Frontal cortex (tissue), 4 donors: Measurements from ENCODE around the gene ARHGEF12. TPM values are rescaled to one million over a fixed set of nuclear protein-coding genes. Genes with fewer than 3 reads are reported as not detected.

ENCODE experiments used
- DNase-seq, 2 donors: peaks; one replicate each; pipeline ENCODE4 v3.0.0; 2012; ENCODE audit warnings: low spot score in 2 of 2
- FAIRE-seq: peaks from 2 replicates; lab custom pipeline; 2012; peaks lifted over from hg19 to GRCh38; lab: Jason Lieb, UNC
- small RNA-seq: library from RNA; depleted of rRNA; stranded (forward); fragments of <200 nt; gene quantifications from one replicate; pipeline ENCODE3, GENCODE V24; 2014
- total RNA-seq: library from RNA; depleted of rRNA; stranded (reverse); fragments of >200 nt; gene quantifications from one replicate; pipeline ENCODE4 v1.2.3, GENCODE V29; 2014
- donor health status: control.
- donor health status: control.
- donor health status: control.

Gene ARHGEF12
- total RNA-seq, 1 donor from 2014 or later: 202 TPM

DNA sequence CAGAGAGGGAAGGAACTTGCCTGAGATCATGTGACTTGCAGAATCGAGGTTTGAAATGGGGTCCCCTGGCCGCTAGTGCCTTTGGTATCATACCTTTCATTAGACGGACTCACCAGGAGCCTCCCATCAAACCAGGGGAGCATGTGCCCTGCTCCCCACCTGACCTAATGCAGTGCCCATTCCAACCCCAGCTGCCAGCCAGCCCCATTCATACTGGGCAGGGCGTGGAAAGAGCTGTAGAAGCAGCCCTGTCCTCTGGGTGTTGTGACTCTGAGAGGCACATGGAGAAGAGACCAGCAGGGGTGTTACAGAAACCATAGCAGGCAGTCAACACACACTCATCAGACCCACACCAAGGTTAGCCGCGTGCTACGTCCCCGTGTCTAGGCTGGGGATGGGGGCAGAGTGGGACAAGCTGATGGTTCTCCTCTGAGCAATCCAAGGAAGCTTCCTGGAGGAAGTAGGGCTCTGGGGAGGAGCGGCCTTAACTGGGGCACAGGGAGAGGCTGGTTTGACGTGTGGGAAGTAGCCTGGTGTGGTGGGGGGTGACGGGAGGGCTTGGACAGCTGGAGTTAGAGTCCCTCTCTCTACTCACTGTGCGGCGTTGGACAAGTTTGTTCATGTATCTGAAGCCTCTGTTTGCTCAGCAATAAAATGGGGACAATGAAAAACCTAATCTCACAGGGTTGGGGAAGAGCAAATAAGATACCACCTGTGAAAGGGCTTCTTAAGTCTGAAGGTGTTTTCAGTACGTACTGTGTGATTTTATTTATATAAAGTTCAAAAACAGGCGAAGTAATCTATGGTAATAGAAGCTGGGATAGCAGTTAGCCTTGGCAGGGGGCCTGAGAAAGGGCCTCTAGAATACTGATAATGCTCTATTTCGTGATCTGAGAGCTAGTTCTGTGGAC is 189.3 kb downstream of the ARHGEF12 start:
- DNase-seq (no peak), FAIRE-seq (no peak)

DNA sequence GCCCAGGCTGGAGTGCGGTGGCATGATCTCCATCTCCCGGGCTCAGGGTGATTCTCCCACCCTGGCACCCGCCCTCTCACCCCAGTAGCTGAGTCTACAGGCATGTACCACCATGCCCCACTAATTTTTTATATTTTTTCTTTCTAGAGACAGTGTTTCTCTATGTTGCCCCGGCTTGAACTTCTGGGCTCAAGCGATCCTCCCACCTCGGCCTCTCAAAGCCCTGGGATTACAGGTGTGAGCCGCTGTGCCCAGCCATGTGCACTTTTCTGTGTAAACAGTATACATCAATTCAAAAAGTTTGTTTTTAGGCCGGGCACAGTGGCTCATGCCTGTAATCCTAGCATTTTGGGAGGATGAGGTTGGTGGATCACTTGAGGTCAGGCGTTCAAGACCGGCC is 190.0 kb downstream of the ARHGEF12 start:
- FAIRE-seq: no peak
- no peak for DNase-seq

DNA sequence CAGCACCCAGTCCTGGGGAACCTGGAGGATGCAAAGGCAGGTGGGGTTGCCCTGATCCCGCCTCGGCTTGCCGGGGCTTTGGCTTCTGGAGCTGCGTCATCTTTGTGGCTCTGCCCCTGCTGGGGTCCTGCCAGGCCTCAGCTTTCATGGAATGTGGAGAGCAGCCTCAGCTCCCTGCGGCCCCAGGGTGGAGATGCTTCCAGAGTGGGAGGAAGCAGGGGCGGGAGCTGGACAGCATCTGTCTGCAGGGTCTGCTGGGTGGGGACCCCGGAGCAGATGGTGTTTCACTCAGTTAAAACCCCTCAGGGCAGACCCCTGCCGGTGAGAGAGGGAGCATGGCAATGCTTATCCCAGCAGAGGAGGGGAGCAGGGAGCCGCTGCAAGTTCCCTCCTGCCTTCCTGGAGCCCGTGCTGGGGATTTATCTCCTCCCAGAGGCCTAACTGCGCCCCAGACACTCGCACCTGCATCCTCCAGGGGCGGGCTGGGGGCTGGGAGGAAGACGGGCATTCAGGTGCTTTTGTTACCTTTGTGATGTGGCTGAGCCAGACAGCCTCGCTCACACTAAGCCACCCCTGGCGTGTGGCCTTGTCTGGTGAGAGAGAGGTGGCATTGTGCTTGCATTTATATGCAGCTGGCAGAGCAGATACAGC is 191.0 kb downstream of the ARHGEF12 start:
- FAIRE-seq: no peak
- no peak for DNase-seq

DNA sequence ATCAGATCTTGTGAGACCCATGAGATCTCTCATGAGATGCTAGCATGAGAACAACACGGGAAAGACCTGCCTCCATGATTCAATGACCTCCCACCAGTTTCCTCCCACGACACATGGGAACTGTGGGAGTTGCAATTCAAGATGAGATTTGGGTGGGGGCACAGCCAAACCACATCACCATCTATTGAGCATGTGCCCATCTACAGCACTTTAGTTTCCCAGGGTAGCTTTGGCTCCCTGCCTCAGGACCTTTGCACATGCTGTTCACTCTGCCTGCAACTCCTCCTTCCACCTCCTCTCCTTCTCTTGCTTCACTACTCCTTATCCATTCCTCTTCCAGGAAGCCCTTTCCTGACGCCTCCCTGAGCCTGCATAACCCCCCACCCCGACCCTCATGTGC is 192.5 kb downstream of the ARHGEF12 start:
- FAIRE-seq (no peak), DNase-seq (no peak)

DNA sequence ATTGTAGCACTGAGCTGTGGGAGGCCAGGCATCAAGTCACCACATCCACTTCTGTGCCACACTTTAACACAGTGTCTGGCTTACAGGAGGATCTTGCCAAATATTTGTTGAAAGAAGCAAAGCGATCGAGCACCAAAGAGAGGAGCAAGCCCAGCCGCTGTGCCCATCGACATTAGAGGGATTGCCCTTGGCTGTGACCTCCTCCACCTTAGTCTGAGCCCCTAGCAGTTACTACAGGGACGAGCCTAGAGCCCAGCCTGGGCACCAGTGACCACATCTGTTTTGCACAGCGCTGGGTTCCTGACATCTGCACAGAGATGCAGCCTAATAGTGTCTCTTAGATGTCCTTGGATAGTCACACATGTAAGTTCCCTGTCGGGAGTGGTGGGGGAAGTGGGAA is 193.0 kb downstream of the ARHGEF12 start:
- no peak for DNase-seq

DNA sequence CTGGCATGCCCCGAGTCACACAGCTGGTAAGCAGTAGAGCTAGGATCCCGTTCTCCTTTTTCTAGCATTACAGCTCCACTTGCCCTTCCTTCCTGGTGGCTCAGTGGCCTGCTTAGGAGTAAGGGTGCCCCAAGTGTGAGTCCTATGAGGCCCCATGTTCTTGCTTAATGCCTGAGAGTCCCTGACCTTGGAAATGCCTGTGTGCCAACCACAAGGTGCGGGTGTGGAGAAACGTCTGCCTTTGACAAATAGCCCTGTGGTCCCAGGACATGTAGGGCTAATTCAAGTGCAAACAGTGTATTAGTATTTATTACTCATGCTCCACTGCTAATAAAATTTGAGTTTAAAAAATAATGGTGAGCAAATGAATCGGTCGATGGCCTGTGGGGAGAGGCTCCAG is 193.7 kb downstream of the ARHGEF12 start:
- FAIRE-seq: no peak

More for the DNA sequence above, 193.0 kb downstream of the ARHGEF12 start:
- no peak for FAIRE-seq

DNA sequence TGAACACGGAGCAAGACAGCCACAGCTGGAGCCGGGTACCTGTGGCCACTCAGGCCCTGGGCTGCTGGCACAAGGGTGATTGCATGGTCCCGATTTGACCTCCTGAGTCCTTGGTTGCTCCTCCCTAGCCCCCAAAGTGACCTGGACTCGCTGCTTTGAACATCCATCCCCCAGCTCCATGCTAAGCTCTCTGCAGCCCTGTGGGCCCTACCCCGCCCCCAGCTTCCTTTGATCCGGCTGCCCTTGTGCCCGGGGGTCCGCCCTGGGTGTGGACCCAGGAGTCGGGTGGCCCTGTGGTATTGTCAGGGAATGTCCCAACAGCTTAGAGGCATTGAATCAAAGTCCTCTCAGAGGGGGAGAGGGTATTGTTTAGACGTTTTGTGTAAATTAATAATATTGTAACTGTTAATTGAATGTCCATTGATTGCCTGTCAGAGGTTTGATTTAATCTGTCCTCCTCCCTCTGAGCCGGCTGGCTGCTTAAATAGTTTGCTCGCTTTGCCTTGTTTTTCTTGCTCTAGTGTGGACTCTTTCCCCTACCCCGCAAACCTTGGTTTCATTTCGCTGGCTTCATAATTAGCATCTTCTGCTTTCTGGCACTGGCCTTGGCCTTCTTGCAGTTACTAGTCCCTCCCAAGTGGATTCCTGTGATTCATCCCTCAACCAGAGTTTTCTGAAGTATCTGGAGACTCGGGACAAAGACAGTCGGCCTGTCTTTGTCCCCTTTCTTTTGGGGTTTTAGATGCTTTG is 196.0 kb downstream of the ARHGEF12 start:
- DNase-seq: no peak
- FAIRE-seq: no peak

More for the DNA sequence above, 193.7 kb downstream of the ARHGEF12 start:
- no peak for DNase-seq

DNA sequence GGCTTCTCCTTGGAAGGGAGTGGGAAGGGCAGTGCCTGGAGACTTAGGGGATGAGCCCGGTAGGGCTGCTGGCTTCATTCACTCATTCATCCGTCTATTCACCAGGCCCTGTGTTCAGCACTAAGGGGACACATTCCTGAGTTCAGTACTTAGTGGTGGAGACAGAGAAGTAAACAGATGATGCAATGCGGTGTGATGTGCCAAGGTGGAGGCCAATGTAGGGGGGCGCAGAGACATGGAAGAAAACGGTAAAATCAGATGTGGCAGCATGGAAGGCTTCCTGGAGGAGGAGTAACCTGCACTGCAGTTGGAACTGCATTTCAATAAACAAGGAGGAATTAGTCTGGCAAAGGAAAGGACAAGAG is 196.6 kb downstream of the ARHGEF12 start:
- DNase-seq (no peak), FAIRE-seq (no peak)

DNA sequence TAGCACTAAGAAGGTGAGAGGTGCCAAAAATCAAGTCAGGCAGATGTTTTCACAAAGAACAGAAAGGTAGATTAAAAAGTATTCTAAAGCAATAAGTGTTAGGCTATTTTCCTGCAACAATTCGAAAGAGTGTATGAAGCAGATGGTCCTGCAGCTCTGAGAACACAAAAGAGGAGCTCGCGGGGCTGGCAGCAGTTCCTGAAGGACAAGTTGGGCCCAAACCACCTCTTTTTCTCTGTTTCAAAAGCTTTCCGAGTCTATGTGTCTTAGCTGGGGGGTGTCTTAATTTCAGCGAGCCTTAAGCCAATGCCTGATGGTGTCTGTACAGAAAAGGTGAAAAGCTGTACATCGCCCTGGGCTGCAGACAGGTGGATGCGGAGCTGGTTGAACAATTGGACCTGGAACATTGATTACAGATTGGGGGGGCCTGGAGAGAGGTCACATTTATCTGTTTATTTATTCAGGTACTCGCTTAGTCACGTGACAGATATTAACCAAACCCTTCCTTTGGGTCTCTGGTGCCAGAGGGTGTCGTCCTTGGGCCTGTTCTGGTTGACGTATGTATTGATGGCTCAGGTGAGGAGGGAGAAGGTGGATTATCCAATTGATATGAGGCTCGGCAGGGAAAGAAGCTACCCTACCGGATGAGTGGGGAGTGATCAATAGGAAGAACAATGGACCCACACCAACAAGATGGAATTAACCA is 200.0 kb downstream of the ARHGEF12 start:
- FAIRE-seq (no peak), DNase-seq (no peak)

DNA sequence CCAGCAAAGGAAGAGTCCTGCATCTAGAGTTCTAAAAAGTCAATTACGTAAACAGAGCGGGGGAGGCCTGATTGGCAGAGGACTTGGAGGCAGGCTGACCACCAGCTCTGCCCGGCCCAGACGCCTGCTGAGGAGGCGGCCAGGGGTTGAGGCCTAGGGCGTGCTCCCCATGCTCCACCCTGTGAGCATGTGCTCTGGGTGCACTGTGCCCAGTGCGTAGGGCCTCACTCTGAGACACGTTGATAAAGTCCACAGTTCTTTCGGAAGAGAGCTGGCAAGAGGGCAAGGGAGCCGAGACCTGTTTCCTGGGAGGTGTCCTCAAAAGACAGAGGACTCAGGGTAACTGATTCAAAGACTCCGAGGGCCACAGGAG is 200.6 kb downstream of the ARHGEF12 start:
- FAIRE-seq (no peak), DNase-seq (no peak)

DNA sequence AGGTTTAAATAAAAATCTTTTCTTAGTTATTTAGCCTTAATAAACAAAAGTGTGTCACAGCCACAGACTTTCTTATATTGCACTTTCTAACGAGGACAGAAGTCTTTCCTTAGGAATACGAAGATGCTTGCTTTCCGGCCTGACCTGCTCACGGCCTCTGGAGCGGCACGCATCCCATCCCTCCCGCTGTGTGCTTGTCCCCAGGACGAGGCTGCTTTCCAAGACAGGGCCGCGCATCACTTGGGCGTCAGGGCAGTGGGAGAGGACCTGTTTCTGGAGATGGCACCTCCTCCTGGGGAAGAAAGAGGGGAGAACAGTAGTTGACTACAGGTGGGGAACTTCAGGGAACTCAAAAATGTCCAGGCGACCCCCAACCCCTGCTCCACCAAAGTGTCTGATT is 201.8 kb downstream of the ARHGEF12 start:
- no peak for FAIRE-seq
- DNase-seq: no peak

DNA sequence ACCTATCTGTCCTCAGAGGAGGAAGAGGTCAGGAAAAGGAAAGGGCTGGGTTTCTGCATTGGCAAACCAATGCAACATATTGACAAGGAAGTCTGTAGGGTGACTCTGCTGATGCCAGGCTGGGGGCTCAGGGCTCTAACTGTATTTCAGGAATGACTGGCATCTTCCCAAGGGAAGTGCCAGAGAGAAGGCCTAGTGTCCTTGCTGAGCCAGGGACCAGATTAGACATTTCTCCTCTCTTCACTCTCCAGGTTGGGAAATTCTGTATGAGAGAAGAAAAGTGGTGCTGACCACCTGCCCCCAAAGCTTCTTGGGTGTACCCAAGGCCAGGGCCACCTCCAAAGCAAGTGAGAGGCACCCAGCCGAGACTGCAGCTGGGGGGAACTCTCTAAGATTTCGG is 202.5 kb downstream of the ARHGEF12 start:
- DNase-seq (no peak), FAIRE-seq (no peak)

Small RNAs within 50 kb of the gene (small RNA-seq; reads per million reads assigned to genes)
- gene RF00100: 1,587 reads per million, percentile 99 among the genes with 10 or more reads in this experiment

Other genes with a start within 250 kb of the ARHGEF12 start
- not detected for gene TRIM29, start 198.3 kb upstream of the ARHGEF12 start, total RNA-seq
- gene OAF, start 125.4 kb upstream of the ARHGEF12 start, total RNA-seq: 1.2 TPM
- gene POU2F3, start 96.3 kb upstream of the ARHGEF12 start, total RNA-seq: 0.41 TPM
- 16.3 TPM for gene TLCD5, start 11.1 kb upstream of the ARHGEF12 start, total RNA-seq
- 3.3 TPM for gene GRIK4, start 175.3 kb downstream of the ARHGEF12 start, total RNA-seq